ENCODE data around the gene RNU1-3. TPM values are rescaled to one million over a fixed set of nuclear protein-coding genes. Genes with fewer than 3 reads are reported as not detected.
A peak's percentile ranks its signal among the peaks of the same experiment; 100 is the strongest.
"Not testable (repeated sequence)": the region's sequence is repeated elsewhere in the genome, so short reads cannot be mapped to it uniquely, and the experiment has no call there.

RNU1-3 gene
- total and polyA plus RNA-seq, 9 of the 15 experiments (the other 6 are each of a cell fraction or from before 2014, with no cell fraction given), result under 0.01 to 32,823 (median 2,538) TPM; not detected in 4

- peak; percentile 91 for TF ChIP-seq KAT2B (IDR thresholded peaks at IDR 0.05; ENCODE audit: low read depth, low read length)
- TF ChIP-seq SUPT5H (IDR thresholded peaks at IDR 0.05), result peak; percentile 79
- TF ChIP-seq E2F6 (IDR thresholded peaks at IDR 0.05; ENCODE audit: borderline replicate concordance in 1 of 2, extremely low read depth in 1 of 2, insufficient read depth in 1 of 2, insufficient read length in 1 of 2, low read depth in 1 of 2, low read length in 1 of 2, poor library complexity in 1 of 2, severe bottlenecking in 1 of 2), result peak; percentile 93 to 97
- TF ChIP-seq TBP (optimal IDR thresholded peaks at IDR 0.05; ENCODE audit: low read depth, low read length), result peak; percentile 65
- TF ChIP-seq SAP30 (IDR thresholded peaks at IDR 0.05; ENCODE audit: borderline replicate concordance, insufficient read depth, low read depth, low read length, poor library complexity, severe bottlenecking), result peak; percentile 96
- TF ChIP-seq SMARCE1 (IDR thresholded peaks at IDR 0.05), result peak; percentile 86
- not testable (repeated sequence) for TF ChIP-seq PBX2 (CRISPR knock-in tag; IDR thresholded peaks at IDR 0.05; ENCODE audit: low read depth)
- 0 out of 2 replicates have a peak, but pooled peaks have one; percentile 15 for TF ChIP-seq PBX2 (tag; conservative IDR thresholded peaks at IDR 0.05; ENCODE audit: low read depth)
- peak; percentile 84; the same call in 1 of the 2 replicates for TF ChIP-seq HDAC8 (tag; IDR thresholded peaks at IDR 0.05)
- TF ChIP-seq JUNB (CRISPR knock-in tag; conservative IDR thresholded peaks at IDR 0.05), result peak; percentile 53; the same call in 1 of the 2 replicates
- TF ChIP-seq SMC3 (conservative IDR thresholded peaks at IDR 0.05; ENCODE audit: insufficient read depth, low read depth, low read length), result peak; percentile 64
- peak; percentile 85 for TF ChIP-seq CBFA2T3 (IDR thresholded peaks at IDR 0.05)
- TF ChIP-seq, protein P1, sequence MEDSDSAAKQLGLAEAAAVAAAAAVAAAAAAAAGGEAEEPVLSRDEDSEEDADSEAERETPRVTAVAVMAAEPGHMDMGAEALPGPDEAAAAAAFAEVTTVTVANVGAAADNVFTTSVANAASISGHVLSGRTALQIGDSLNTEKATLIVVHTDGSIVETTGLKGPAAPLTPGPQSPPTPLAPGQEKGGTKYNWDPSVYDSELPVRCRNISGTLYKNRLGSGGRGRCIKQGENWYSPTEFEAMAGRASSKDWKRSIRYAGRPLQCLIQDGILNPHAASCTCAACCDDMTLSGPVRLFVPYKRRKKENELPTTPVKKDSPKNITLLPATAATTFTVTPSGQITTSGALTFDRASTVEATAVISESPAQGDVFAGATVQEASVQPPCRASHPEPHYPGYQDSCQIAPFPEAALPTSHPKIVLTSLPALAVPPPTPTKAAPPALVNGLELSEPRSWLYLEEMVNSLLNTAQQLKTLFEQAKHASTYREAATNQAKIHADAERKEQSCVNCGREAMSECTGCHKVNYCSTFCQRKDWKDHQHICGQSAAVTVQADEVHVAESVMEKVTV (CRISPR knock-in tag; IDR thresholded peaks at IDR 0.05), result 0 out of 2 replicates have a peak, but pooled peaks have one; percentile 45
- TF ChIP-seq ESRRA (IDR thresholded peaks at IDR 0.05; ENCODE audit: borderline replicate concordance, low read depth), result peak; percentile 87
- TF ChIP-seq, protein P2, sequence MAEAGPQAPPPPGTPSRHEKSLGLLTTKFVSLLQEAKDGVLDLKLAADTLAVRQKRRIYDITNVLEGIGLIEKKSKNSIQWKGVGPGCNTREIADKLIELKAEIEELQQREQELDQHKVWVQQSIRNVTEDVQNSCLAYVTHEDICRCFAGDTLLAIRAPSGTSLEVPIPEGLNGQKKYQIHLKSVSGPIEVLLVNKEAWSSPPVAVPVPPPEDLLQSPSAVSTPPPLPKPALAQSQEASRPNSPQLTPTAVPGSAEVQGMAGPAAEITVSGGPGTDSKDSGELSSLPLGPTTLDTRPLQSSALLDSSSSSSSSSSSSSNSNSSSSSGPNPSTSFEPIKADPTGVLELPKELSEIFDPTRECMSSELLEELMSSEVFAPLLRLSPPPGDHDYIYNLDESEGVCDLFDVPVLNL (CRISPR knock-in tag; IDR thresholded peaks at IDR 0.05; ENCODE audit: low read depth), result peak; percentile 90; the same call in 1 of the 2 replicates
- TF ChIP-seq, protein P3, sequence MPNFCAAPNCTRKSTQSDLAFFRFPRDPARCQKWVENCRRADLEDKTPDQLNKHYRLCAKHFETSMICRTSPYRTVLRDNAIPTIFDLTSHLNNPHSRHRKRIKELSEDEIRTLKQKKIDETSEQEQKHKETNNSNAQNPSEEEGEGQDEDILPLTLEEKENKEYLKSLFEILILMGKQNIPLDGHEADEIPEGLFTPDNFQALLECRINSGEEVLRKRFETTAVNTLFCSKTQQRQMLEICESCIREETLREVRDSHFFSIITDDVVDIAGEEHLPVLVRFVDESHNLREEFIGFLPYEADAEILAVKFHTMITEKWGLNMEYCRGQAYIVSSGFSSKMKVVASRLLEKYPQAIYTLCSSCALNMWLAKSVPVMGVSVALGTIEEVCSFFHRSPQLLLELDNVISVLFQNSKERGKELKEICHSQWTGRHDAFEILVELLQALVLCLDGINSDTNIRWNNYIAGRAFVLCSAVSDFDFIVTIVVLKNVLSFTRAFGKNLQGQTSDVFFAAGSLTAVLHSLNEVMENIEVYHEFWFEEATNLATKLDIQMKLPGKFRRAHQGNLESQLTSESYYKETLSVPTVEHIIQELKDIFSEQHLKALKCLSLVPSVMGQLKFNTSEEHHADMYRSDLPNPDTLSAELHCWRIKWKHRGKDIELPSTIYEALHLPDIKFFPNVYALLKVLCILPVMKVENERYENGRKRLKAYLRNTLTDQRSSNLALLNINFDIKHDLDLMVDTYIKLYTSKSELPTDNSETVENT (CRISPR knock-in tag; IDR thresholded peaks at IDR 0.05), result peak; percentile 96
- peak; percentile 18; the same call in 1 of the 2 replicates for TF ChIP-seq ZNF133 (CRISPR knock-in tag; IDR thresholded peaks at IDR 0.05)
These were observed 22.1 kb downstream of the RNU1-3 start (continued) for GRCh38 chr1:16644482-16645270.
